Endodermal cell (in vitro differentiated cells): ENCODE results near the gene IST1. TPM values are rescaled to one million over a fixed set of nuclear protein-coding genes. Genes with fewer than 3 reads are reported as not detected.

Source experiments
- DNase-seq: peaks from one replicate; pipeline ENCODE4 v3.0.0-alpha.2; 2017
- H3K27ac ChIP-seq: 2 replicates; pipeline ENCODE4 v1.5.1; 2013; ENCODE audit warnings: mild to moderate bottlenecking, low read depth, low read length, moderate library complexity
- H3K27me3 ChIP-seq: 2 replicates; pipeline ENCODE4 v1.6.1; 2013; ENCODE audit warnings: mild to moderate bottlenecking, low read length, moderate library complexity; ENCODE audit not compliant: insufficient read depth, control insufficient read depth, poor library complexity, severe bottlenecking
- H3K36me3 ChIP-seq: 2 replicates; pipeline ENCODE4 v1.7.0; 2013; ENCODE audit warnings: mild to moderate bottlenecking, low read length, moderate library complexity; ENCODE audit not compliant: control insufficient read depth, insufficient read depth
- H3K4me1 ChIP-seq: one replicate; pipeline ENCODE4 v1.7.0; 2013; ENCODE audit warnings: low read length; ENCODE audit not compliant: control insufficient read depth, insufficient read depth
- H3K4me3 ChIP-seq: 2 replicates; pipeline ENCODE4 v1.5.1; 2013; ENCODE audit warnings: mild to moderate bottlenecking, low read length, moderate library complexity
- H3K9ac ChIP-seq: 2 replicates; pipeline ENCODE4 v1.6.1; 2013; ENCODE audit warnings: mild to moderate bottlenecking, low read length, moderate library complexity; ENCODE audit not compliant: poor library complexity, severe bottlenecking; ENCODE audit errors: extremely low read depth
- H3K9me3 ChIP-seq: 2 replicates; pipeline ENCODE4 v1.6.1; 2013; ENCODE audit warnings: mild to moderate bottlenecking, low read length, moderate library complexity; ENCODE audit not compliant: control insufficient read depth
- H3K27ac Mint-ChIP-seq: 2 replicates; pipeline ENCODE4 v1.8.0; 2020; ENCODE audit warnings: mixed read lengths
- H3K27me3 Mint-ChIP-seq: 2 replicates; pipeline ENCODE4 v1.8.0; 2021; ENCODE audit warnings: mild to moderate bottlenecking, mixed read lengths; ENCODE audit not compliant: insufficient read depth
- H3K36me3 Mint-ChIP-seq: 2 replicates; pipeline ENCODE4 v1.8.0; 2020; ENCODE audit warnings: low read depth, mixed read lengths
- H3K4me1 Mint-ChIP-seq: 2 replicates; pipeline ENCODE4 v1.8.0; 2020; ENCODE audit warnings: mixed read lengths
- H3K4me3 Mint-ChIP-seq: 2 replicates; pipeline ENCODE4 v1.8.0; 2020; ENCODE audit warnings: mild to moderate bottlenecking, moderate library complexity, mixed read lengths
- H3K9me3 Mint-ChIP-seq: 2 replicates; pipeline ENCODE4 v1.8.0; 2020; ENCODE audit warnings: mild to moderate bottlenecking, mixed read lengths
- CTCF ChIP-seq: fragments of 200-600 bp; sonication (generic); conservative IDR thresholded peaks from 2 replicates; pipeline ENCODE4 v1.5.0; 2021; ENCODE audit warnings: antibody characterized with exemption, mild to moderate bottlenecking
- WGBS, 2 experiments: methylation state at CpG; one replicate each; pipeline versions ENCODE4 v1.1.5 to v1.1.7; 2013; ENCODE audit warnings: missing lambda C conversion rate in 2 of 2, mixed read lengths in 1 of 2; ENCODE audit not compliant: insufficient coverage in 1 of 2, insufficient read length in 1 of 2; 5-methylcytosine and 5-hydroxymethylcytosine counted together
- total RNA-seq, 2 donors: library from RNA; stranded (reverse); fragmentation: NEBNext Ultra II Directional in 1 of 2; extraction: Animal tissue kit (Norgen Biotek cat#: 25700) in 1 of 2; gene quantifications; 2 replicates in 1 of 2; 3 replicates in 1 of 2; pipeline ENCODE4 v1.2.1, GENCODE V29; 2021

Gene IST1
- total RNA-seq, 2 donors from 2014 or later: 259 to 319 TPM

GRCh38 chr16:71966932-71967331 is 71.6 kb downstream of the IST1 start:
- no peak for TF ChIP-seq CTCF
- Histone ChIP-seq H3K4me1 (no peaks in the 10 kb centered on the region), H3K27ac (no peak overlapping the region), H3K9ac (no peak overlapping the region), H3K36me3 (no peaks in the 10 kb centered on the region), H3K27me3 (no peaks in the 10 kb centered on the region), H3K9me3 (no peaks in the 10 kb centered on the region), H3K4me3 (no peak overlapping the region)
- no peak overlapping the region for H3K4me3 Mint-ChIP-seq
- no peaks in the 10 kb centered on the region for H3K9me3 Mint-ChIP-seq
- DNase-seq: no peak
- 70 to 74% methylated on average over 3 to 4 of the region's 4 CpGs for WGBS, 2 experiments
- no peaks in the 10 kb centered on the region for H3K36me3 Mint-ChIP-seq
- H3K27me3 Mint-ChIP-seq: no peaks in the 10 kb centered on the region
- H3K27ac Mint-ChIP-seq: no peak overlapping the region
- peaks cover 19% of the 10 kb centered on the region for H3K4me1 Mint-ChIP-seq

- H3K27me3 ChIP-seq: no peaks in the 10 kb centered on the region
- H3K4me3 ChIP-seq: no peak overlapping the region
- Mint-ChIP-seq H3K27ac (no peak overlapping the region), H3K36me3 (no peaks in the 10 kb centered on the region), H3K4me1 (peaks cover 17% of the 10 kb centered on the region), H3K9me3 (no peaks in the 10 kb centered on the region), H3K4me3 (no peak overlapping the region), H3K27me3 (no peaks in the 10 kb centered on the region)
- H3K9me3 ChIP-seq: no peaks in the 10 kb centered on the region
- no peak for TF ChIP-seq CTCF
- WGBS, 2 experiments: 88 to 95% methylated on average over 1 to 2 of the region's 2 CpGs
- DNase-seq: no peak
- H3K36me3 ChIP-seq: no peaks in the 10 kb centered on the region
- H3K27ac ChIP-seq: no peak overlapping the region
- H3K4me1 ChIP-seq: no peaks in the 10 kb centered on the region
- H3K9ac ChIP-seq: no peak overlapping the region
Observed at GRCh38 chr16:71969353-71969752, 74.0 kb downstream of the IST1 start.

- no peaks in the 10 kb centered on the region for H3K4me1 ChIP-seq
- H3K27me3 ChIP-seq: no peaks in the 10 kb centered on the region
- H3K9ac ChIP-seq: no peak overlapping the region
- H3K27ac Mint-ChIP-seq: no peak overlapping the region
- no peaks in the 10 kb centered on the region for H3K9me3 ChIP-seq
- TF ChIP-seq CTCF: no peak
- H3K4me3 Mint-ChIP-seq: no peak overlapping the region
- no peak for DNase-seq
- peaks cover 11% of the 10 kb centered on the region for H3K4me1 Mint-ChIP-seq
- H3K27me3 Mint-ChIP-seq: no peaks in the 10 kb centered on the region
- no peaks in the 10 kb centered on the region for H3K9me3 Mint-ChIP-seq
- no peak overlapping the region for H3K4me3 ChIP-seq
- H3K36me3 ChIP-seq: no peaks in the 10 kb centered on the region
- H3K36me3 Mint-ChIP-seq: no peaks in the 10 kb centered on the region
- WGBS, 2 experiments: 89 to 99% methylated on average over 3 to 4 of the region's 4 CpGs
- no peak overlapping the region for H3K27ac ChIP-seq
Observed at GRCh38 chr16:71971571-71971970, 76.2 kb downstream of the IST1 start.
